Thymus (tissue), 11 donors: Measurements from ENCODE around the gene ENTHD1. TPM values are rescaled to one million over a fixed set of nuclear protein-coding genes. Genes with fewer than 3 reads are reported as not detected.
"Not testable (repeated sequence)": the region's sequence is repeated elsewhere in the genome, so short reads cannot be mapped to it uniquely, and the experiment has no call there.

Experiments
- DNase-seq, 9 donors: peaks; one replicate each; pipeline ENCODE4 v3.0.0-alpha.2; 2013; ENCODE audit warnings: low spot score in 9 of 9, low read depth in 6 of 9, missing footprints in 1 of 9
- H3K27ac ChIP-seq, 2 donors: one replicate each; pipeline ENCODE4 v1.5.1; 2013; ENCODE audit warnings: control low read depth in 1 of 2, low read depth in 1 of 2, low read length in 1 of 2, mild to moderate bottlenecking in 1 of 2, moderate library complexity in 1 of 2
- H3K27me3 ChIP-seq, 2 donors: one replicate each; pipeline ENCODE4 v1.5.1; 2013; ENCODE audit warnings: low read length in 1 of 2; ENCODE audit not compliant: control insufficient read depth in 2 of 2, insufficient read depth in 1 of 2
- H3K36me3 ChIP-seq, 2 donors: one replicate each; pipeline ENCODE4 v1.5.1; 2013; ENCODE audit warnings: low read length in 1 of 2, mild to moderate bottlenecking in 1 of 2, moderate library complexity in 1 of 2; ENCODE audit not compliant: control insufficient read depth in 2 of 2, insufficient read depth in 2 of 2
- H3K4me1 ChIP-seq, 2 donors: one replicate each; pipeline ENCODE4 v1.5.1; 2013; ENCODE audit warnings: low read length in 2 of 2; ENCODE audit not compliant: control insufficient read depth in 2 of 2, insufficient read depth in 2 of 2
- H3K4me3 ChIP-seq, 2 donors: one replicate each; pipeline ENCODE4 v1.5.1; 2013; ENCODE audit warnings: low read length in 2 of 2, control low read depth in 1 of 2, mild to moderate bottlenecking in 1 of 2
- H3K9me3 ChIP-seq, 2 donors: one replicate each; pipeline ENCODE4 v1.5.1; 2013; ENCODE audit warnings: low read length in 1 of 2, mild to moderate bottlenecking in 1 of 2; ENCODE audit not compliant: control insufficient read depth in 2 of 2, insufficient read depth in 1 of 2
- WGBS: extraction: QIAGEN DNeasy Blood & Tissue Kit; methylation state at CpG from one replicate; pipeline ENCODE4 v1.1.7; 2013; 5-methylcytosine and 5-hydroxymethylcytosine counted together
- polyA plus RNA-seq: library from polyadenylated mRNA; stranded (reverse); fragments of 200-250 nt; gene quantifications from one replicate; pipeline ENCODE4 v1.2.3, GENCODE V29; 2013
- total RNA-seq: library from RNA; stranded (reverse); fragments of 120-200 nt; gene quantifications from one replicate; pipeline ENCODE4 v1.2.4, GENCODE V29; 2013
- donor health status: healthy.

ENTHD1 gene
- total and polyA plus RNA-seq, 2 donors = 0.85 to 1.2 TPM

DNA sequence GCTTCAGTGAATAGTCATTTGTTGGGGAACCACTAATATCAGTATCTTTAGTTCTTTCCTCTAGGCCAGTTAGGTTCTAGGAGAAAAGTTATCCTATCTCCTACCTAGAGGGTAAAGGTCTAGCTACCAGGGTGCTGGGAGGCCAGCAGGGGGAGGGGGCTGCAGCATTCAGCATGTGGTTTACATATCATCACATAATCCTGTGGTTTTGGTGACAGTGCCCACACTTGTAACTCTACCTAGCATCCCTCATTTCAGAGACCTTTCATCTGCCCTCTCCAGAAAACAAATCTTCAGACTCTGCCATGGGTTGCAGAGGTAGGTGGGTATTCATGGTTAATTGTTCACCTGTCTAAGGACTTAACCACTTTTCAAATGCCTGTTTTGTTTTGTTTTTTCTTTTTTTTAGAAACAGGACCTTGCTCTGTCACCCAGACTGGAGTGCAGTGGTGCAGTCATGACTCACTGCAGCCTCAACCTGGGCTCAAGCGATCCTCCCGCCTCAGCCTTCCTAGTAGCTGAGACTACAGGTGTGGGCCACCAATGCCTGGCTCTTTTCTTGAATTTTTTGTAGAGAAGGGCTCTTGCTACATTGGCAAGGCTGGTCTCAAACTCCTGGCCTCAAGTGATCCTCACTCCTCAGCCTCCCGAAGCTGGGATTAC lies 146.8 kb downstream of the ENTHD1 start:
- Histone ChIP-seq H3K4me1 (peaks cover 0 to 6% of the 10 kb centered on the region in 2 donors), H3K36me3 (no peaks in the 10 kb centered on the region), H3K27ac (no peak overlapping the region), H3K4me3 (no peak overlapping the region), H3K9me3 (peaks cover 0 to 4% of the 10 kb centered on the region in 2 donors), H3K27me3 (no peaks in the 10 kb centered on the region)
- WGBS = 98% methylated on average over 3 of the region's 3 CpGs
- no peak for DNase-seq

DNA sequence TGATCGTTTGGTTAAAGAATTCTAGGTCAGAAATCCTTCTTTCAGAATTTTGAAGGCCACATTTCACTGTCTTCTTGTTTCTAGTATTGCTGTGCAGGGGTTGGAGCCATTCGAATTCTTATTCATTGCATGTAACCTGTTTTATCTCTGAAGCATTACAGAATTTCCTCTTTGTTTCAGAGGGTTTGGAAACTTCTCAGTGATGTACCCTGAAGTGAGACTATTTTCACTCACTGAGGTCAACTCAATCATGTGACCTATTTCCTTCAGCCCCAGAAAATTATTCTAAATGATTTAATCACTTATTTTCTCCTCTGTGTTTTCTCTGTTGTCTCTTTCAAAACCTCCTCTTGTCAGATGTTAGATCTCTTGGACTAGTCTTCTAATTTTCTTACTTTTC lies 147.8 kb downstream of the ENTHD1 start:
- DNase-seq = peak in 1 of 9 donors; percentile 17
- Histone ChIP-seq H3K4me1 (peaks cover 0 to 6% of the 10 kb centered on the region in 2 donors), H3K27me3 (no peaks in the 10 kb centered on the region), H3K9me3 (peaks cover 0 to 4% of the 10 kb centered on the region in 2 donors), H3K27ac (no peak overlapping the region), H3K36me3 (no peaks in the 10 kb centered on the region), H3K4me3 (no peak overlapping the region)
- 82% methylated on average over 2 of the region's 2 CpGs for WGBS

DNA sequence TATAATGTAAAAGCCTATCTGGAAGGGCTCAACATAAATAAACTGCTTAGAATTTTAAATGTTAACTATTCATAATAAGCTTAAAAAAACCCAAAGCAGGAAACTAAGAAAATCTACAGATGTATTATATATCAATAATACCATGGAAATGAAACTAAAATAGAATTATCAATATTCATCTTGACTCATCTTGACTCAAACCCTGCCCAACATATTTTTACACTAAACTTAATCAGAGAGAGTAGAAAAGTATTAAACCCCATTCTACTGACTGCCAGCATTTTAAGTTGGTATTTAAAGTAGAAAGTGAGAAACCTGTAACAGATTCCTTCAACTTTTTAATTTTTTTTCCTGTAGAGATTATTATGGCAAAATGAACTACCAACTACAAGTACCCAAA lies 149.2 kb downstream of the ENTHD1 start:
- H3K27ac ChIP-seq = no peak overlapping the region
- H3K9me3 ChIP-seq = peaks cover 0 to 4% of the 10 kb centered on the region in 2 donors
- H3K27me3 ChIP-seq = no peaks in the 10 kb centered on the region
- peaks cover 0 to 6% of the 10 kb centered on the region in 2 donors for H3K4me1 ChIP-seq
- H3K4me3 ChIP-seq = no peak overlapping the region
- H3K36me3 ChIP-seq = no peaks in the 10 kb centered on the region
- no peak for DNase-seq

DNA sequence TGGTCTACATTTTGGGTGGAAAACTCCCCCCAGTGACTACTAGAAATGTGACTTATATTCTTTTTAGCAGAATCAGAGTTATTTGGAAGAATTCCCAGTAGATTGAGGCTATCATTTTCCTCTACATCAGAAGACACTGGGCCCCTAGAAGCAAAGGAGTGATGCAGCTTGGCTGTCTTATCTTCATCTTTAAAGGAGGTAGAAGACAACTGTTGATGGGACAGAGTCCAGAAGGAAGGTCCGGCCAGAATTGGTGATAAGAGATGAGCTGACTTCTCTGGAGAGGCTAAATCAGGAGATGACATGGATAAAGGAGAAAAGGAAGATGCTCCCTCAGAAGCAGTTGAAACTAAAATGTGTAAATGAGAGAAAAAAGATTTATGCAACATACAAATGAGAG lies 149.6 kb downstream of the ENTHD1 start:
- 83% methylated on average over 1 of the region's 1 CpG for WGBS
- H3K9me3 ChIP-seq = peaks cover 0 to 4% of the 10 kb centered on the region in 2 donors
- H3K4me3 ChIP-seq = no peak overlapping the region
- H3K27ac ChIP-seq = no peak overlapping the region
- H3K36me3 ChIP-seq = no peaks in the 10 kb centered on the region
- H3K4me1 ChIP-seq = peaks cover 0 to 6% of the 10 kb centered on the region in 2 donors
- no peaks in the 10 kb centered on the region for H3K27me3 ChIP-seq
- DNase-seq = no peak

DNA sequence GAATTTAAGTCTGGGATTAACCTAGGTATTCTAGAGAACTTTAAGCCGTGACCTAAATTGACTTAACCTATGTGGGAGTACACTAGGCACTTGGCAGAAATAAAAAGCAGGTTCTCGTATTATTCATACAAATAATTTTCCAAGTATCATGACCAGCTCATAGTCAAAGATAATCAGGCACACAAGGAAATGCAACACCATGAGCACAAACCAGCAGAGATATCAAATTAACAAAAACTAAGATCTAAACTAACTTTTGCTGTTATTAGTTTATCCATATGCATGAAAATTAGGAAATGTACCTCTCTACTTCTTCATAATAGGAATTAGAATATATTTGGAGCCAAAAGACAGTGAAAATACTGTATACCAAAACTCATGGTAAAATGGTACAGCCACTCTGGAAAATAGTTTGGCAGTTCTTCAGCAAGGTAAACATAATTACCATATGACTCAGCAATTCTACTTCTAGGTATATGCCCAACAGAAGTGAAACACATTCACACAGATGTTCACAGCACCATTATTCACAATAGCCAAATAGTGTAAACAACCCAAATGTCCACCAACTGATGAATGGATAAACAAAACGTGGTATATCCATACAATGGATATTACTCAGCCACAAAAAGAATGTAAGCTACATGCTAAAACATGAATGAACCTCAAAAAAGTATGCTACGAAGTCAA lies 154.1 kb downstream of the ENTHD1 start:
- H3K27me3 ChIP-seq = peaks cover 0 to 3% of the 10 kb centered on the region in 2 donors
- no peaks in the 10 kb centered on the region for H3K9me3 ChIP-seq
- H3K4me1 ChIP-seq = no peaks in the 10 kb centered on the region
- no peaks in the 10 kb centered on the region for H3K36me3 ChIP-seq
- DNase-seq = no peak
- H3K4me3 ChIP-seq = no peak overlapping the region
- 94% methylated on average over 4 of the region's 4 CpGs for WGBS
- no peak overlapping the region for H3K27ac ChIP-seq

DNA sequence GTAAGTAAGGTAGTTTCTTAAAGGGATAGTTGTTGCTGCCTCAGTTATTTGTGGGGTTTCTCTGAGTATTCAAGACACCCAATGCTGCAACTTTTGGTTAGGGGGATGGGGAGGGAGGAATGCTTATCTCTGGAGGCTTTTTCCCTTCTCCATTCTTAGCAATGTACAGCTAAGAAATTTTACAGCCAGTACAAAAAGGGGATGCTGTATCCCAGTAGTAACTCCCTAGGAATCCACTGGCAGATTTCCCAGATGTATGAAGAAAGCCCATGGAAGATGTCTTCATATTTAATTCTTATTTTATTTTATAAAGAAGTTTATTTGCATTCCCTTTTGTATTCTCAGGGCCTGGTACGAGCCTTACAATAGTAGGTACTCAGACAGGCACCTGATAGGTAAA lies 154.8 kb downstream of the ENTHD1 start:
- H3K9me3 ChIP-seq = no peaks in the 10 kb centered on the region
- no peaks in the 10 kb centered on the region for H3K36me3 ChIP-seq
- H3K4me3 ChIP-seq = no peak overlapping the region
- no peaks in the 10 kb centered on the region for H3K4me1 ChIP-seq
- 92% methylated on average over 1 of the region's 1 CpG for WGBS
- H3K27me3 ChIP-seq = peaks cover 0 to 3% of the 10 kb centered on the region in 2 donors
- DNase-seq = no peak
- no peak overlapping the region for H3K27ac ChIP-seq

DNA sequence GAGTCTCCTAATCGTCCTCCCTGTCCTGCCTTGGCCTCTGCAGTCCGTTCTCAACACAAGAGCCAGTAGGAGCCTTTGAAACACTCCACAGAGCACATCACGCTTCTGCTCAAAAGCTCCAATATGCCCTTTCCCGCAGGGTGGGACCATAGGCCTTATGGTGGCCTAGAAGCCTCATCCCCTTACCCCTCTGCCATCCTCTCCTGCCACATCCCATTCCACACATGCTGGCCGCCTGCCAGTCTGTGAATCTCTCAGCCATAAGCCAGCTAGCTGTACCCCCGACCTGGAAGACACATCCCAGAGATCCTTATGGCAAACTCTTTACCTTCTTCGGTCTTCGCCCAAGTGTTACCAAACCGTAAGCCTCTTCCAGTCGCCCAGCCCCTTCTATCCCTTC lies 157.8 kb downstream of the ENTHD1 start:
- Histone ChIP-seq H3K9me3 (peaks cover 0 to 7% of the 10 kb centered on the region in 2 donors), H3K4me3 (no peak overlapping the region), H3K36me3 (no peaks in the 10 kb centered on the region), H3K4me1 (no peaks in the 10 kb centered on the region), H3K27ac (no peak overlapping the region), H3K27me3 (peaks cover 0 to 15% of the 10 kb centered on the region in 2 donors)
- no peak for DNase-seq
- 92% methylated on average over 10 of the region's 10 CpGs for WGBS

DNA sequence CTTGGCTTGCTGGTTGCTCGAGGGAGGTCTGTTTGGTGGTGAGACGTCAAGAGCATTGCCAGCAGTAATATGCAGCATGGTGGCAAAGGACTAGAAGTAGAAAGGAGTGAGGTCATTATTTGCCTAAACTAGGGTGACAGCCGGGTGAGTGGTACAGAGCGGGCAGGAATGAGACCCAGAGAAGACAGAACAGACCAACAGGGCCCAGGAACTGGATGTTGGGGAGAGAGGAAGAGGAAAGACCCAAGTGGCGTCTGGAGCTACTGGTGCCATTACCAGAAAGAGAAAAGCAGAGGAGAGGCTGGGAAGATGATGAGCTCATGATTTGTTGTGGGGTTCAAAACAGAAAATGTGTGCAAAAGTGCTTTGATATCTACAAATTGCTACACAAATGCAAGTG lies 158.7 kb downstream of the ENTHD1 start:
- H3K27ac ChIP-seq = no peak overlapping the region
- no peak overlapping the region for H3K4me3 ChIP-seq
- no peaks in the 10 kb centered on the region for H3K36me3 ChIP-seq
- 97% methylated on average over 5 of the region's 5 CpGs for WGBS
- H3K4me1 ChIP-seq = no peaks in the 10 kb centered on the region
- peaks cover 0 to 7% of the 10 kb centered on the region in 2 donors for H3K9me3 ChIP-seq
- no peak for DNase-seq
- H3K27me3 ChIP-seq = peaks cover 0 to 15% of the 10 kb centered on the region in 2 donors

DNA sequence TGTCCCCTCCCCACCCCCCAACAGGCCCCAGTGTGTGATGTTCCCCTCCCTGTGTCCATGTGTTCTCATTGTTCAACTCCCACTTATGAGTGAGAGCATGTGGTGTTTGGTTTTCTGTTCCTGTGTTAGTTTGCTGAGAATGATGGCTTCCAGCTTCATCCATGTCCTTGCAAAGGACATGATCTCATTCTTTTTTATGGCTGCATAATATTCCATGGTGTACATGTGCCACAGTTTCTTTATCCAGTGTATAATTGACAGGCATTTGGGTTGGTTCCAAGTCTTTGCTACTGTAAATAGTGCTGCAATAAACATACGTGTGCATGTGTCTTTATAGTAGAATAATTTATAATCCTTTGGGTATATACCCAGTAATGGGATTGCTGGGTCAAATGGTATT lies 159.5 kb downstream of the ENTHD1 start:
- not testable (repeated sequence) for H3K36me3 ChIP-seq, H3K4me3 ChIP-seq, H3K27ac ChIP-seq, DNase-seq, H3K4me1 ChIP-seq, H3K9me3 ChIP-seq
- WGBS = 93% methylated on average over 1 of the region's 1 CpG
- H3K27me3 ChIP-seq = peaks cover 0 to 17% of the 10 kb centered on the region in 2 donors
